NCI-H2227 (cell line): ENCODE results near the gene TM9SF4.
"Not testable (repeated sequence)": the region's sequence is repeated elsewhere in the genome, so short reads cannot be mapped to it uniquely, and the experiment has no call there.

Source experiments
- DNase-seq: peaks from one replicate; lab custom pipeline; 2025; ENCODE audit not compliant: unreplicated experiment; lab: John Stamatoyannopoulos, UW

The TM9SF4 gene

DNA sequence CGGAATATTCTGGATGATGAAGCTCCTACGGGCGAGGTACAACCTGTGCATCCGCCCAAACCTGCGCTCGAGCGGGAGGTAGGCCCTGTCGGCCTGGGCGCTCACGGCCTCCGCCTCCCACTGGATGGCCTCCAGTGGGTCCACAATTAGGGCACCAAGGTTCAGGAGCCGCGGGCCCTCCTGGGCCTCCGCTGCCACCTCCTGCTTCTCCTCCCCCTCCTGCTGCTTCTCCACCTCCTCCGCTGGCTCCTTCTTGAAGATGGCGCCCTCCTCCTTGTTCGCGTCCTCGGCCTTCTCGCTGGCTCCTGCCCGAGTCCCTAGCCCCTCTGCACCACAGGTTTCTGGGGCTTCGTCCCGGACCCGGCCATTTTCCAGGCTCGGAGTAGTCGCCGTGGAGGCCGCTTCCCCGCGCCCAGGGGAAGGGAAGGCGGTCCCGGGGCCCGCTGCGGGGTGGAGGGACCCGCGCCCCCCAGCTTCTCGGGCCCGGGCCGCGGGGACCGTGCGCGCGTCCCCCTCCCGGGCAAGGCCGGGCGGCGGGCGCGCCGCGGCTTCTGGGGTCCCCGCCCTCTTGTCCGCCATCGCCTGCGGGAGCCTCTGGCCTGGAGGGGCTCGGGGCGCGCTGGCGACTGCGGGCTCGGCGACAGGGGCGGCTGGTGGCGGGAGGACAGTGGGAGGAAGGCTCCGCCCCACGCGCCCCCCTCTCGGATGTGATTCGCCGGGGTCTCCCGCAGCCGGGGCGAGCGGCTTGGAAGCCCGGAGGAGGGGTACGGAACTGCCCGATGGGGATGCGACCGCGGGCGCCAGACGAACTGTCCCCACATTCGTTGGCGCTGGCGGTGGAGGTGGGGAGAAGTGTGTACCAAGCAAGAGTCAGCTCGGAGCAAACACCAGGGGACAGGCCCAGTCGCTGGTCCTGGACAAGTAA, 80.4 kb downstream of the TM9SF4 start:
- DNase-seq = peak; percentile 78

DNA sequence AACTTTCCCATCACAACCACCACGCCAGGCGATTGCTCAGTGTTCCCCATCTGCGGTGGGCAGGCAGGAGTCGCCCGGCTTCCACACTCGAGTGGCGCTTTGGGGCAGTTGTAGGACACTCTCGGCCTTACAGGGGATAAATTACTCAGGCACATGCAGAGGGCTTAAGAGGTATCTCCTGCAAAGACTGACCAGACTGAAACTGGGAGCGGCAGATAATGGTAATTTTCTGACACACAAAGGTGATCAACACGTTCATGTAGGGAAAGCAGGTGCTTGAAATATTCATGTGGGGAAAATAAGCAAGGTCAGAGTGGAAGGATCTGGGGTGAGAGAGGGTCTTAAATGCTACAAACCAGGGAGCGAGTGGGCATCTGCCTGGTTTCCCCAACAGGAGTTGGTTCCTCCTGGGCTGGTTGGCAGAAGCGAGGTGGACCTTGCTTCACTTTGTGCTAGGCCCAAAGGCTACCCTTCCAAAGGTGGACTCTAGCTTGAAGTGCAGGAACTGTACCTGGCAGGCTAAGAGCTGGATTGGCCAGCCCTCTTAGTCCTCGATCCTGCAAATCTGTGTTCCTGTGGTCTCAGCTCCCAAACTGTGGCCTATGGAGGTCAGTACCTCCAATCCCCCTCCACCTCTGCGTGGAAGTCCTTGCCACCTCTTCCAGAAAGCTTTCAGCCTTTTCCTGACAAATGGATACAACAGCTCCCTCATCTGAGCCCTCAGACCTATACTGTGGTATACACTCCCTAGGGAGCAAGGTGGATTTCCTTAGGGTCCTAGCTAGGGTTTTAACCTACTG, 81.3 kb downstream of the TM9SF4 start:
- DNase-seq = peak; percentile 56

DNA sequence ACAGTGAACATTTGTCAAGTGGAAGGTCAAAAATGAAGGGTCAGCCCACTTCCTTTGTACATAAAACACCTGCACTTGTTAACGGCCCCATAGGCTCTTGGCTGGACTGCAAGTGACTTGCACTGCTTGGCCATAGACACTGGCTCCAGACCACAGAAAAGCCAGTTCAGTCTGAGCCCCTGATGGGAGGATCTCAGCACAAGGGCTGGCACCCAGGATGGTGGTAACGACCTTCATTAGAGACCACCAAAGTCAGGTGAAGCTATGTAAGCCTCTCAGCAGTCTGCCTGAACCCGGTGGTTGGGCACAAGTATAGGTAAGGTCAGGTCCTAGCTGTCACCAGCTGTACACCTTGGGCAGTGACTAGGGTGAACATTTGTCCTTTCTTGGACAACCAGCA, 81.9 kb downstream of the TM9SF4 start:
- DNase-seq = no peak

DNA sequence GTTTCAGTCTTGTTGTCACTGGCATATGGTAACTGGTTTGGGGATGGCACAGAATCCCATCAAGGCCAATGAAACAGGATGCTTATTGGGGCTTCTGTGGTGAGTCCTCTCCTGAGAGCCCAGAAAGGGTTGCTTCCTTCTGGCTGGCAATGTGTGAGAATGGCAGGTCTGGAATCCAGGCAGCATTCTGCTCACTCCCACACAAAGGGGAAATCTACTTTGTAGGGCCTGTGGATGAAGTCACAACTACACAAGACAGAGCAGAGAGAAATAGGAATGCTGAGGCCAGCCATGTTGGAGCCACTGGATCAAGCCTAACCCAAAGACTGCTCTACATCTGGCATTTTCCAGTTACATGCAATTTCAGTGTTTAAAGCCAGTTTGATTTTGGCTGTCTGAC, 82.4 kb downstream of the TM9SF4 start:
- DNase-seq = no peak

DNA sequence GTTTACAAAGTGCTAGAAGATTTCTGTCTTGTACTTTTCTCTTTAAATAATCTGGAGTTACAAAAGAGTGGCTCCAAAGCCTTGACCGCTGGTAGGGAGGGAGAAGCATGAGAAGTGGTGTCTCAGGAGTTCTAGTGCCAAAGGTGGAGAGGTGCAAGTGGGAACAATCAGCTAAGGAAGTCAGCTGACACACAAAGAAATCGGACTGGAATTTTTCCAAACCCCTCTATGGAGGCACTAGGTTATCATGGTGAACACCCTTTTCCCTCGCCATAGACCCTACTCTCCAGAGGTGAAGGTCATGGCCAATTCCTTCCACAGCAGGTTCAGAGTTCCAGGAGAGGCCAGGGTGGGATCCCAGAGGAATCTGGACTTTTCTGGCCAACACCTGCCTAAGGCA, 83.2 kb downstream of the TM9SF4 start:
- DNase-seq = no peak

DNA sequence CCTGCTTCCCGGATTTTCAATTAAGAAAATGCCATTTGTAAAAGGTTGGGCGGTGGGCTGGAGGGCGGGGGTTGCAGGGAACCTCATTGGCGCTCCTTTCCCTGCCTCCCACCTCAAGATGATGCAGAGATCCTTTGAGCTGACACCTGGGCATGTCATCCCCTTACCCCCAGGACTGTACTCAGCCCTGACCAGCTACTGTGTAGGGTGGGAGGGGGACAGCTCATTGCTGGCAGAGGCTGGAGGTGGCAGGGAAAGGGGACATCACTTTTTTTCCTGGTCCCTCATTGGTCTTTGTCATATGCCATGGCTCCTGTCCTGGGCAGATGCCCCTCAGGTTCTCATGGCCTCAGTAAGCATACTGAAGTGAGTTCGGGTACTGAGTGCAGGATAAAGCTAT, 83.8 kb downstream of the TM9SF4 start:
- DNase-seq = not testable (repeated sequence)

DNA sequence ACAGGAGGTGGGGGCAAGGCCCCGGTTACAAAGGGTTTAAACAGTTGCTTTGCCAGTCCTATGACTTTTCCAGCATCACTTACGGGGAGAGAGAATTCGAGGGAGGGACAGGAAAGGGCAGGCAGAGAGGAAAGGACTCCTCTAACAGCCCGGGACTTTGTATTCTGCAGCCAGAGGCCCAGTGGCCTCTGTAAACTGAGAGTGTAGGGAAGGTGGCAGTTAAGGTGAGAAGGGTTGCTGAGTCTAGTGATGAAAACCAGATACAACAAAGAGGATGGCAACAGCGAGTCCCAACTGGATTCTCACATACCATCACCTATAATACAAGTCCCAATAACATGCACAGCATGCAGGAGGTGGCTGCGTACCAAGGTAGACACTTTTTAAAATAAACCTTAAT, 84.5 kb downstream of the TM9SF4 start:
- no peak for DNase-seq

DNA sequence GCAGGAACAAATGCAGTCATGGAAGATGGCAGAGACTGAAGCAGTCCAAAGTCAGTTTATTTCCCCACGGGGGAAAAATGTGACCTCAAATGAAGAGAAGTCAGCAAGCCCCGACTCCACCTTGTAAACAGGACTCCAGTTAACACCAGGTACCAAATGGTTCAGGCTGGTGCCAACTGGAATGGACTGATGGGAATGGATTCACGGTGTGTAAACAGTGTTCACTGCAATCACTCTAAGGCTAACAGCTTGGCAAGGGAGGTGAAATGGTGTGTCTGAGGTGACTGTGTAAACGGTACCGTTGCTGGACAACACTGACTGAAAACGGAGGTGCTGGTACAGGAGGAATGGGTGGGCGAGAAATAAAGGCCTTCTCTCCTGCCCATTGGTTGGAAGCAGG, 86.1 kb downstream of the TM9SF4 start:
- no peak for DNase-seq

DNA sequence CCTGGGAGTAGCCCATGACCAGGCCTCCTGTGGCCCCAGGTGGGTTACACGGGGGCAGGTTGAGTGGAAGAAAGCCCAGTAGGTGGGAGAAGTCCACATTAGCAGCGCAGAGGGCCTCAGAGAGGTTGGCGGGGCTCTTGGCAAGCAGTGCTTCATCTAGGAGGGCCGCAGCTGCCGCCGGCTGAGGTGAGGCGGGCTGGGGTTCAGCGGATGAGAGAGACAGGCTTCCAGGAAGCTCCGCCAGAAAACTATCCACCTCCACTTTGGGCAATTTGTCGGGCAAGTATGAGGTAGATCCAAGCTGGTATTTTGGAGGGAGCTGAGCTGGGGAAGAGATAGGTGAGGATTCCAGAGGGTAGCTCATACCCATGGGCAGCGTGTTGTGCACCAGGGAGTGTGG, 87.1 kb downstream of the TM9SF4 start:
- DNase-seq = not testable (repeated sequence)

DNA sequence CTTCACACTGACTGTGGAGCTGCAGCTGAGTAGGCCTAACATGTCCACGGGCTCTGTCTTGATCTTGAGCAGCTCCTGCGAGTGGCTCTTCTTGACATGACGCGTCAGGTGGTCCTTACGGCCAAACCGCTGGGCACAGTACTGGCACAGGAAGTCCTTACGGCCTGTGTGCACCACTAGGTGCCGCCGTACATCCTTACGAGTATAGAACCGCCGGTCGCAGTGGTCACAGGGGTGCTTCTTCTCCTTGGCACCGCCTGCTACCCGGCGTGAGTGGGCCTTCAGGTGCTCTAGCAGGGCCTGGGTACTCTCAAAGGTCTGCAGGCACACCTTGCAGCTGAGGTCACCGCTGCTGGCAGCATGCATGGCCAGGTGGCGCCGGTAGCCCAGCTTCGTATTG, 87.6 kb downstream of the TM9SF4 start:
- not testable (repeated sequence) for DNase-seq

DNA sequence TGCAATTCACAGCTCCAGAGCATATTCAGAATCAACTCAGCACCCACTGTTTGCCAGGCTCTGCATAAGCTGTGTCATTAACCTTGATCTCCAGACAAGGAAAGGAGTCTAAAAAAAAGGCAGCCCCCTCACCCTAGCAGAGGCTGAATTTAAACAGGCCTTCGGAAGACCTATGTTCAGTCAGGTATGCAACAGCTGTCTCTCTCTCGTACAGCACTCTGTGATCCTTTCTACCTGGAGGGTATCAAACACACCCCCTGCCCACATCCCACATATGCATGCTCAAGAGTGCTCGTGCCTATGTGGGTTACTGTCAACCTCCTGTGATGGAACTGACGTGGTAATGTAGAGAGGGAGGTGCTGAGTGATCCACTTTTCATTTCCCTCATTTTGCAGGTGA, 89.5 kb downstream of the TM9SF4 start:
- DNase-seq = no peak

DNA sequence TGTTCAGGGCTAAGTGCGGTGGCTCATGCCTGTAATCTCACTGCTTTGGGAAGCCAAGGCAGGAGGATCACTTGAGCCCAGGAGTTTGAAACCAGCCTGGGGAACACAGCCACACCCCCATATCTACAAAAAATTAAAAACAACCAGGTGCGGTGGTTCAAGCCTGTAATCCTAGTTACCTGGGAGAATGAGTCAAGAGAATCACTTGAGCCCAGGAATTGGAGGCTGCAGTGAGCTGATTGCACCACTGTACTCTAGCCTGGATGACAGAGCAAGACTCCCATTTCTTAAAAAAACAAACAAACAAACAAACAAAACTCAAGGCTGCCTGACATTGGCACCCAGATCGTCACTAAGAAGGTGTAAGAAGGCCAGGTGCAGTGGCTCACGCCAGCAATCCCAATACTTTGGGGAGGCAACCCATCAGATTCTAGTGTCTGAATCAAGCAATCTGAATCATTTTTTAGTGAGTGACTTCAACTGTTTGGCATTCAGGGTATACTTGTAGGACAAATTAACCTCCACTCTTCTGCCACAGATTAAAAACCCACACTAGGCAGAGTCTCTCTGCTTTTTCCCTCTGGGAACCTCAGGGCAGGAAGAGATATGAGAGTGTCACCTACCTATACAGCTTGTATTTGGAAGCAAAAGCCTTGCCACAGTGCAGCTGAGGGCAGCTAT, 91.9 kb downstream of the TM9SF4 start:
- DNase-seq = no peak

DNA sequence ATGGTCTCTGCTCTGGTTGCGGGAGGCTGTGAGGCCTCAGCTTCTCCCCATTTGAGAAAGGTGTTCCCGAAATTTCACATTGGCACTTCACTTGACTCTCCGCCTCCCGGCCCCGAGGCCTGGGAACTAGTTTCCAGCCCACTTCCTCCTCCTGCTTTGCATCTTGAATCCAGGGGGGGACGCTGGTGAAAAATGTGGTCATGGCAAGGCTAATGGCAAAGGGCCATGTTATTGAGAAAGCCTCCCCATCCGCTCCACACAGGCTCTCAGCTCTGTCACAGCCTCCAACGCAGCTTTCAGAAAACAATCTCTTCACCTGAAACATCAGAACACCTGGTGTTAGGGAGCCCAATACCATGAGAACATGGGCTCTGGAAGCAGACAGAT, 92.5 kb downstream of the TM9SF4 start:
- DNase-seq = no peak

DNA sequence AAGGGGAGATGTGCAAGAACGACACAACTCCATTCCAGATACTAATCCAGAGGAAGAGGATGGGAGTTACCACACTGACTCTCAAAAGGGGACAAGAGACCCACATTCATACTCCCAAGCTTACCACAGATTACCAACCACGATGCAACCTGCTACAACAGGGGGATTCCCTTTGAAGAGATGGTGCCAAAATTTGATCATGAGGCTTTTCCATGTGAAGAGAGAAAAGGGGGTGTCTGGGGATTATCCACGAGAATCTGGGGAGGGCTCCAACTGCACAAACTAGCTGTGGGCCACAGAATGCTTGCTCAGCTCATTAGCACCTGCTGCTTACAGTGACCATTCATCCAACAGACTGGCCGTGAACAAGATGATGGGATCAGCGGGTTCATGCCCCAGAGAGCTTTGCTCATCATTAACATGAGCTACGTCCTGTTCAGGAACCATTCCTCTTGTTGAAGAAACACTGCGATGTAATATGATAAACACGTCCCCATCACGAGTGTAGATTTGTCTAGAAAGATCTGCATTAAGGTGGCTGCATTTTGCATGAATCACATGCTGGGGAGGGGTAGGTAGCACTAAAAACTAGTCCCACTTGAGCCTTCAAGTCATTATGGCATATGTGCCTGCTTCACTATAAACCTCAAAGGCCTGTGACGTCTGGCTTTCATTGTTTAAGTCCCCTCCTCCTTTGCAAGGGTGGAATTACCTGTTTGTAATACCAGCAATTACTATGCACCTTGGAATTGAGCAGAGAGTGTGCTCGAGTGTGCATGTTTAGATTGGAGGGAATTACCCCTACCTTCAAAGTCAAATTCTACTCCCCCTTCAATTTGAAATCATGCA, 94.1 kb downstream of the TM9SF4 start:
- DNase-seq = peak; percentile 20

DNA sequence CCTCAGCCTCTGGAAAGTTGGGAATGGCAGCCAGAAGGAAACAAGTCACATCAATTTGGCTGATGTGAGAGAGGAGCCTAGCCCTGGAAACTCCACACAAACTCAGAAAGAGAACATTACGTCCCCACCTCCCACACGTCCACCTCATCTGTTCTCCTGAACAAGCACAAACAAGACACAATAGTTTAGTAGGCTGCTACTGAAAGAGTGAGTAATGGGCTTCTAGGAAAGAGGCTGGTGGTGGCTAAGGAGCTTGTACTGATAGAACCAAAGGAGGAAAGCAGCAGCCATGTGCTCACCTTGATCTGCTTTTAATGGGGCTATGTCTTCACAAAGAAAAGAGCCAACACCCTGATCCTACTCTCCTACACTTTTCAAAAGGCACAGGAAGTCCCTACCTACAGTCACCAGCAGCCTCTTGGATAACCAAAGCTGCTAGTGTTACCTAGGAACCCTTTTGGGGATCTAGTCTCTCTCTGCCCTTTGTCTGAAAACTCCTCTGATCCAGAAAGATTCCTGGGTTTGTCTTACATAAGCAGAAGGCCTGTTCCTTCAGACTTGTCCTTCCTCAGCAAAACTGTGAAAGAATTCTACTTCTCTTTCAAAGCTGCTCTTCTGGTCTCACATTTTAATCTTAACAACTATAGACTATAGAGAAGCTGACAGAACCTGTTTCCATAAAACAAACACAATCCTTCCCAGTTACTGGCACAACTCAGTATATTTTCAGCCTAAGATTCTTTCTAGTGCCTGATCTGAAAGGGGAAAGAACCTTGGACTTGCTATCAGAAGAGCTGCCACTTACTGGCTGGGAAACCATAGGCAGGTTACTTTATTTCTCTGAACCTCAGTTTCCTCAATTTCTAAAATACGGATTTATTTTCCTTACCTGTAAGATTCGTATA, 94.9 kb downstream of the TM9SF4 start:
- no peak for DNase-seq

DNA sequence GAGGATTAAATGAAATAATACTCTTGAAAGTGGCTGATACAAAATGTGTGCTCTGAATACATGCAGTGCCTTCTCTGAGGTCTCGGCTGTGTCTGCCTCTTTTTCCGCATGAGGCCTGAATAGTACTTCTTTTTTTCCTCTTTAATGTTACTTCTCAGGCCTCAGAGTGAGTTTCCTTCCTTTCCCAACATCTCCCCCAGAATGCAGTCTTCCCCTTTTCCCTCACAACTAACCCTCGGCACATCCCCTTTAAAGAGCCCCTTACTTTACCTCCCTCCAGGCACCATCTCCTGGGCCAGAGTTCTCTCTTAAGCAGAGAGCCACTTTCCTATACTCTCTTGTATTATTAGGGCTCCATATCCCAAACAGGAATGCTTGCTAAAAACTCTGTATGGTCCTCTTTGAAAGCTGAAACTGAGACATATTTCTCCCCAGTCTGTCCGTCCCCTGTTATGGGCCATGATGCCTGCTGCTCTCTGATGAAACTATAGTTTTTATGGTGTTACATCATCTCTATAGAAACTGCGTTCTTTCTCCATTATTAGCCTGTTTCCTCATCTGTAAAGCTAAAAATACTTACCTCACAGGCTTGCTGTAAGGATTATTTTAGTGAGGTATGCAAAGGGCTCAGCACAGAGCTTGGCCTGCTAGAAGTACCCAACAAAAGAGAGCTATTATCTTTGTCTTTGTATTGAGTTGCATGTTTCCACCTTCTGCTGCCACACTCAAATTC, 95.8 kb downstream of the TM9SF4 start:
- DNase-seq = no peak

DNA sequence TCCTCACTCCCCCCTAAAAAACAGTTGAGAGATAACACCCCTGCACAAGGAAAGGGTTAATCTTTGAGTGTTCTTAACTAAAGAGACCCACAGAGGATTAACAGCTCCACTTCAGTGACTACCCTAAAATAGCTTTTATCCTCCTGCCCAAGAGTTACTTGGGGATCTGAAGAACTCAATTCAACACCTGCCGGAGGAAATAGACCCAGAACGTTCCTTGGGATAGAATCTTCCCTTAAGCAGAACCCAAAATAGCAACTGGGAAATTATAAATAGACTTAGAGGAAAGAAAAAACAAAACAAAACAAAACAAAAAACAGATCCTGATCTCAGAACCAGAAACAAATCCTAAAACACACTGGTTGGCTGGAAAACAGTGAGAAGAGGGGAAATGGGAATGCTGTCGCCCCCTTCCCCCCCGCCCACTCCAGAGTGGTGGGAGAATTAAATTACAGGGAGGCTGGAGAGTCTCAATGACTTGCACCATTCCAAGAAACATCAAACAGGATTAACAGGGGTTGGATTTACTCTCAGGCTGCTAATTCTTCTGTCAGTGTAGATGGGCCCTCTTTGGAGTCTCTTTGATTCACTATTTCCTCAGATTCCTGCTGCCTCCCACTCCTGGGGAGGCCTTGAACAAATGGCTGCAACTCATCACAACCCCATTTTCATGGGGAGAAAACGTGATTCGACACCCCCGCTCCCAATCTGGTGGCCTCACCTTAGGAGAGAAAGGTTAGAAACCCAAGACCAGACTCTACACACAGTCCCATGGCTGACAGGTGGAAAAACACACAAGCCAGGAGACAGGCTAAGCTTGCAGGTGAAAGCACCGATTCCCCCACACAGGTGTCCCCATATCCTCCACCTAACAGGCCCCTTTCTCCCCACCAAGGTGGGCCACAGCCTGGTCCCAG, 96.6 kb downstream of the TM9SF4 start:
- DNase-seq = no peak
